Skeletal muscle satellite cell (primary cell): ENCODE results near the gene PLS1.
"Not testable (repeated sequence)": the region's sequence is repeated elsewhere in the genome, so short reads cannot be mapped to it uniquely, and the experiment has no call there.

ENCODE experiments used
- H3K27me3 ChIP-seq: 2 replicates; pipeline ENCODE4 v1.7.0; 2013; ENCODE audit warnings: low read length; ENCODE audit not compliant: control insufficient read depth, insufficient read depth
- H3K36me3 ChIP-seq: 2 replicates; pipeline ENCODE4 v1.7.0; 2013; ENCODE audit warnings: mild to moderate bottlenecking, control low read depth, low read length; ENCODE audit not compliant: insufficient read depth
- H3K4me1 ChIP-seq: 2 replicates; pipeline ENCODE4 v1.7.0; 2013; ENCODE audit warnings: low read length; ENCODE audit not compliant: control insufficient read depth, insufficient read depth
- H3K4me2 ChIP-seq: 2 replicates; pipeline ENCODE4 v1.7.0; 2013; ENCODE audit warnings: mild to moderate bottlenecking, low read length
- H3K4me3 ChIP-seq: 2 replicates; pipeline ENCODE4 v1.7.0; 2013; ENCODE audit warnings: low read length
- H3K9ac ChIP-seq: 2 replicates; pipeline ENCODE4 v1.7.0; 2013; ENCODE audit warnings: mild to moderate bottlenecking, low read depth, low read length, moderate library complexity
- H3K9me3 ChIP-seq: replicated peaks from 2 replicates; pipeline ENCODE4 v1.7.0; 2013; ENCODE audit warnings: mild to moderate bottlenecking, control low read depth, low read length

Gene PLS1

GRCh38 chr3:142597906-142598305, 1.7 kb downstream of the PLS1 start:
- Histone ChIP-seq H3K27me3 (no peaks in the 10 kb centered on the region), H3K9me3 (no peaks in the 10 kb centered on the region), H3K4me2 (no peak overlapping the region), H3K4me3 (no peak overlapping the region), H3K4me1 (peaks cover 14% of the 10 kb centered on the region), H3K9ac (no peak overlapping the region), H3K36me3 (no peaks in the 10 kb centered on the region)

DNA sequence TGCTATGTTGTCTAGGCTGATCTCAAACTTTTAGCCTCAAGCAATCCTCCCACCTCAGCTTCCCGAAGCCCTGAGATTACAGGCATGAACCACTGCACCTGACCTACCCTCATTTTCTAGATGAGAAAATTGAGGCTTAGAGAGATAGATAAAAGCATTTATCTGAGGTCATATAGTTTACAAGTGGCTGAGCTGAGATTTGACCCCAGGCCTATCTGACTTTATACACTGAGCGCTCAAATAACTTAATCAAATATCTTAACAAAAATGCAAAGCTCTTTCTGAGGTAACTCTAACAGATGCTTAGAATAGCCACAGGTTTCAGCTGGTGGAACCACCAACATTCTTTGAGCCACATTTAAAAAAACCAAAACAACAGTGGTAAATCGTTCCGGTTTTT, 5.5 kb downstream of the PLS1 start:
- Histone ChIP-seq H3K36me3 (no peaks in the 10 kb centered on the region), H3K9ac (no peak overlapping the region)

DNA sequence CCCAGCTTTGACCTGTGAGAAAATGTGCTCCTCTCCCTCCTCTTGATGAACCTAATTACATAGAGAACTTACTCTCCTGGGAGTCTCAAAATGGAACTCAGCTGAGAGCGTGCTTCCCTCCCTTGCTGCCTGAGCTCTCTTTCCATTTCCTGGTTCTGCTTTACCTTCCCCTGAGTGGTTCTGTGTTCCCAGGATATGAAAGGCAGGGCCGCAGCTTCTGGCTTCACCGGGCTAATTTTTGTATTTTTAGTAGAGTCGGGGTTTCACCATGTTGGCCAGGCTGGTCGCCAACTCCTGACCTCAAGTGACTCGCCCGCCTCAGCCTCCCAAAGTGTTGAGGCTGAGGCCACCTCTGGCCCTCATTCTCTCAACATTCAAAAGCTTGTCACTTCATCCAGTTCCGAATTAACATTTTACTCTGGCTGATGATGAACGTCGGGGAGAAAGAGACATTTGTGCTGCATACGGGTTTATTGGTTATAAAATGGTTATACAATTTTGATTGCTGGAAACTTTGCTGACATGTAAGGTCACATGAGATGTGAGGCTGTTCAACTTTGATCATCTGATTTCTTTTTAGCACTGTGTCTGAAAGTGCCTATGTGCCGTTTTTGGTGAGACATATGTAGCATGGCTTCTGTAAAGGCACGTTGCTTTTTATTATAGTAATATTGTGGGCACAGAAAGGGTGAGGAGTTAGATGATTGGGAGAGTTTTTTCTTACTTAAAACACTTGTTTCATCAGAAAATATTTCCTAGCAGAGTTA, 6.6 kb downstream of the PLS1 start:
- Histone ChIP-seq H3K27me3 (no peaks in the 10 kb centered on the region), H3K4me2 (no peak overlapping the region), H3K4me1 (no peaks in the 10 kb centered on the region), H3K36me3 (no peaks in the 10 kb centered on the region), H3K9me3 (no peaks in the 10 kb centered on the region), H3K4me3 (no peak overlapping the region), H3K9ac (no peak overlapping the region)

More for the DNA sequence above, 5.5 kb downstream of the PLS1 start:
- Histone ChIP-seq H3K4me1 (peaks cover 4% of the 10 kb centered on the region), H3K9me3 (no peaks in the 10 kb centered on the region), H3K4me2 (no peak overlapping the region), H3K4me3 (no peak overlapping the region), H3K27me3 (no peaks in the 10 kb centered on the region)

DNA sequence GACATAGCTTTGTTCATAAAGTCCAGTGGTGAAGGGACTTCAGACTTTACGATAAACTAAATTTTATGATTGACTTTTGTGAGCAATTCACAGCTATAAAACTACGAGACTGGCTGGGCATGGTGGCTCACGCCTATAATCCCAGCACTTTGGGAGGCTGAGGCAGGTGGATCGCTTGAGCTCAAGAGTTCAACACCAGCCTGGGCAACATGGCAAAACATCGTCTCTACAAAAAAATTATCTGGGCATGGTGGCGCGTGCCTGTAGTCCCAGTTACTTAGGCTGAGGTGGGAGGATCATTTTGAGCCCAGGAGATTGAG, 7.2 kb downstream of the PLS1 start:
- not testable (repeated sequence) for H3K9me3 ChIP-seq, H3K27me3 ChIP-seq, H3K4me3 ChIP-seq, H3K9ac ChIP-seq, H3K36me3 ChIP-seq, H3K4me1 ChIP-seq, H3K4me2 ChIP-seq

- Histone ChIP-seq H3K36me3 (no peaks in the 10 kb centered on the region), H3K4me1 (no peaks in the 10 kb centered on the region), H3K9me3 (no peaks in the 10 kb centered on the region), H3K27me3 (no peaks in the 10 kb centered on the region), H3K4me2 (no peak overlapping the region), H3K4me3 (no peak overlapping the region), H3K9ac (no peak overlapping the region)
Observed at GRCh38 chr3:142604940-142605339, 8.7 kb downstream of the PLS1 start.

GRCh38 chr3:142608631-142609030, 12.4 kb downstream of the PLS1 start:
- H3K27me3 ChIP-seq, result no peaks in the 10 kb centered on the region
- no peaks in the 10 kb centered on the region for H3K9me3 ChIP-seq
- H3K4me1 ChIP-seq, result no peaks in the 10 kb centered on the region
- no peaks in the 10 kb centered on the region for H3K36me3 ChIP-seq
- no peak overlapping the region for H3K9ac ChIP-seq
- no peak overlapping the region for H3K4me3 ChIP-seq
- no peak overlapping the region for H3K4me2 ChIP-seq

DNA sequence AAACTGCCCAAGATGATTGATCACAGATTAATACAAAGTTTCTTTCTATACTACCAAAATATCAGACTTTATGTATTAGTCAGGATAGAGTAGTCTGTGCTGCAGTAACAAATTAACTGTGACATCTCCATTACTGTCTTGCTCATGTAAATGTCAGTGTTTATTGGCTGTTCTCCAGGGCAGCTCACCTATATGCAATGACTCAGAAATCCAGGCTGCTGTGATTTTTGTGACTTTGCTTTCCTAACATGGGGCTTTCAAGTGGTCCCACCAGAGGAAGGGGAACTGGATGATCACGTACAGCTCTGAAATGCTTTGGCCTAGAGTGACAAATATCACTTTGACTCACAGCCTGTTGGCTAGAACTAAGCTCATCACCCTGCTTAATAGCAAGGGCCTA, 12.9 kb downstream of the PLS1 start:
- Histone ChIP-seq H3K36me3 (no peaks in the 10 kb centered on the region), H3K9ac (no peak overlapping the region), H3K4me1 (no peaks in the 10 kb centered on the region), H3K4me2 (no peak overlapping the region), H3K27me3 (no peaks in the 10 kb centered on the region), H3K9me3 (no peaks in the 10 kb centered on the region), H3K4me3 (no peak overlapping the region)

DNA sequence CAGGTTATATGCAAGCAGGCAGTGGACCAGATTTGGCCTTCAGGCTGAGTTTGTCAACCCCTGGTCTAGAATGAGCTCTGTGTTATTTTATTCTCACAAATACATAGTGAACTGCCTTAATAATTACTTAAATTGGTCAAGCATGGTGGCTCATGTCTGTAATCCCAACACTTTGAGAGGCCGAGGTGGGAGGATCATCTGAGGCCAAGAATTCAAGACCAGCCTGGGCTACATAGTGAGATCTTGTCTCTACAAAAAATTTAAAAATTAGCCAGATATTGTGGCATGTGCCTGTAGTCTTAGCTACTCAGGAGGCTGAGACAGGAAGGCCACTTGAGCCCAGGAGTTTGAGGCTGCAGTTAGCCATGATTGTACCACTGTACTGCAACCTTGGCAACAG, 15.0 kb downstream of the PLS1 start:
- H3K4me2 ChIP-seq, result no peak overlapping the region
- H3K4me1 ChIP-seq, result no peaks in the 10 kb centered on the region
- H3K4me3 ChIP-seq, result no peak overlapping the region
- no peaks in the 10 kb centered on the region for H3K36me3 ChIP-seq
- H3K27me3 ChIP-seq, result no peaks in the 10 kb centered on the region
- no peak overlapping the region for H3K9ac ChIP-seq
- H3K9me3 ChIP-seq, result no peaks in the 10 kb centered on the region

DNA sequence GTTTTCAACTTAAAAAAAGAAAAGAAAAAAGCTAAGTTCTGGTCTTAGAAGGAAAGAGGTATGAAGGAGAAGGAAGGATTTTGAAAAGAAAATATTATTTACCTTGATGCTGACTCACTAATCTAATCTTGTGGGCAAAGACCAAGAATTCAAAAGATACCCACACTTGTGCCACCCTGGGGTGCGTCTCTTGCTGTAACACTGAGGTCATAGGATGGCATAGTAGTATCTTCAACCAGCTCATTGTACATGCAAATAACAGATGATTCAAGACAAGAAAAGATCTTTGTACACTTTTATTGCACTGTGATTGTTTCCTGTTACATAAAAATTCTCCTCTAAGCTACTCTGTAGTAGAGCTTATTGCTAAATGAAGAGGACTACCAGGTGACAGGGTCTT, 17.3 kb downstream of the PLS1 start:
- no peak overlapping the region for H3K4me3 ChIP-seq
- no peaks in the 10 kb centered on the region for H3K27me3 ChIP-seq
- H3K4me2 ChIP-seq, result no peak overlapping the region

GRCh38 chr3:142614059-142614626, 17.9 kb downstream of the PLS1 start:
- Histone ChIP-seq H3K9ac (no peak overlapping the region), H3K27me3 (no peaks in the 10 kb centered on the region), H3K4me1 (no peaks in the 10 kb centered on the region), H3K9me3 (no peaks in the 10 kb centered on the region), H3K4me3 (no peak overlapping the region), H3K36me3 (no peaks in the 10 kb centered on the region), H3K4me2 (no peak overlapping the region)

More for the DNA sequence above, 17.3 kb downstream of the PLS1 start:
- no peaks in the 10 kb centered on the region for H3K36me3 ChIP-seq
- no peaks in the 10 kb centered on the region for H3K4me1 ChIP-seq
- no peaks in the 10 kb centered on the region for H3K9me3 ChIP-seq
- H3K9ac ChIP-seq, result no peak overlapping the region

DNA sequence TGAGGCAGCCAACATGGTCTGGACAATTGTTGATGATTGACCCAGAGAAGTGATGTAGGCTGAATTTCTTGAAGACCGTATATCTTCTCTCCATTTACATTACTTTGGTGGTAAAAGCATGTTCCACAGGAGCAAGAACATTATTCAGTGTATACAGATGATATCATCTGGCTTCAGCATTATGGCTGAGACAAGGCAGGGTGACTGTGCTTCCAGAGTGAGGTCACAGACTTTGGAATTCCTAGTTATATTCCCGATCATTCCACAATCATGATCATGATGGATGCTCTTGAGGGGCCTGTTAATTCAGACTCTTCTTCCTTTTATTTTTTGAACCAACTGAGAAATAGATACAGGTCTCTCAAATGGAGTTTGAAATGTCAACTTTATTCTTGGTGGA, 19.0 kb downstream of the PLS1 start:
- H3K4me1 ChIP-seq, result no peaks in the 10 kb centered on the region
- no peaks in the 10 kb centered on the region for H3K9me3 ChIP-seq
- no peak overlapping the region for H3K4me3 ChIP-seq
- H3K36me3 ChIP-seq, result no peaks in the 10 kb centered on the region
- no peaks in the 10 kb centered on the region for H3K27me3 ChIP-seq
- H3K9ac ChIP-seq, result no peak overlapping the region
- H3K4me2 ChIP-seq, result no peak overlapping the region

GRCh38 chr3:142618917-142619461, 22.8 kb downstream of the PLS1 start:
- H3K36me3 ChIP-seq, result no peaks in the 10 kb centered on the region
- H3K27me3 ChIP-seq, result no peaks in the 10 kb centered on the region
- no peak overlapping the region for H3K4me3 ChIP-seq
- H3K9me3 ChIP-seq, result no peaks in the 10 kb centered on the region
- no peaks in the 10 kb centered on the region for H3K4me1 ChIP-seq
- H3K4me2 ChIP-seq, result no peak overlapping the region
- no peak overlapping the region for H3K9ac ChIP-seq
